NCI-H2171 (cell line): ENCODE measurements around the gene DCDC2C.

Experiments used
- DNase-seq: peaks from one replicate; lab custom pipeline; 2025; lab: John Stamatoyannopoulos, UW

DCDC2C gene

GRCh38 chr2:3743951-3744555 lies 40.7 kb downstream of the DCDC2C start:
- no peak for DNase-seq

GRCh38 chr2:3745920-3746319 lies 42.5 kb downstream of the DCDC2C start:
- DNase-seq, result no peak

DNA sequence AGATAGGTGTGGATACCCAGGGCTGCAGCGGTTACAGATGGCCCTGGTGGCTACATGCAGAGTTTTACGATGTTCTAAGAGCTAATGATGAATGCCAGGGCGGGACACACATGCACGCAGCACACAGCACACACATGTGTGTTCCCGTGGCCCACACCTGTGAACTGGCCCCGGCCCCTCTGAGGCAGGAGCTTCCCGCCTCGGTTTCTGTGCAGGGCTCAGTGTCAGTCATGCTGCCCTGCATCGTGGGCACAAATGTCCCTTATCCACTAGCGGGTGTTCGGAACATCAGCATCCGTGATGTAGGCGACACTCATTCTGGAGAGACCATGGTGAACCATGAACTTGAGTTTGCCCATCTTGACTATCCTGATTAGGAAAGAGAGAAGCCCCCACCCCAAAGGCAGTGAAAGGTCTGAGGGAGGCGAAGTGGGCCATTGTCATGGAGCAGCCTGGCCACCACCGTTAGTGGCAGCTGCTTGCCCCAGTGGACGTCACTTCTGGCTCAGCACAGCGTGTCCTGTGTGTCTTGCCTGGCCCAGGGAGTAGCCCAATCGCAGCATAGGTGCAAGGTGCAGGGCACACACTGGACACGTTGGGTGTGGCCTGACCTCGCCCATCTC lies 43.8 kb downstream of the DCDC2C start:
- DNase-seq, result no peak

DNA sequence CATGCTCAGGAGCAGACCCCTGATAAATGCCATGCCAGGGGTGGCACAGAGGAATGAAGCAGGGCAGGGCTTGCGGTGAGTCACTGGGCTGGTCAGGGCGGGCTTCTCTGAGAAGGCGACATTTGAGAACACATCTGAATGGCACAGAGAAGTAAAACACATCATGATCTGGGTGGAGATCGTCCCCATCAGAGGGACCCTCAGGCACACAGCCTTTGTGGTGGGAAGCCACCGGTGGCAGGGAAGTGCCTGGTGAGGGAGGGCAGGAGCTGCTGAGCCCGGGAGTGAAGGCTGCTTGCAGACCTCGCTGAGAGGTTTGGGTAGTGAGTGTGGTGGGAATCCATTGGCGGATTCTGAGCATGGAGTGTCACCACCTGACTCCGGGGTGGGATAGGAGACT lies 44.5 kb downstream of the DCDC2C start:
- no peak for DNase-seq

DNA sequence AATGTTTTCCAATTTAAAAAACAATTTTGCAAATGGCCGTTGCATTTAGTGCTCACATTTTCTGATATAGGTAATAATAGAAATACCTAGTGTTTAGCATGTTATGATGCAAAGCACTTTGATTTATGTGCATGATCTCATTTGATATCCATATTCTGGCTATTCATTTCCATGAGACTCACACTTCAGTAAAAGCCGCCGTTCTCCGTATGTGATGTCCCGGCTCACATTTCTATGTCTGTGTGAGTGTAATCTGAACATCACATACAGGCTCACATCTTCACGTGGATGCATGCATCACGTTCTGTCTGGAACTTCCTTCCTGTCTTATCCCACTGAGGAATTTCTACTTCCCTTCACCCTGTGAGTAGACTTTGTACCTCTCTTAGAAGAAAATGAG lies 45.8 kb downstream of the DCDC2C start:
- no peak for DNase-seq

GRCh38 chr2:3751251-3751650 lies 47.9 kb downstream of the DCDC2C start:
- no peak for DNase-seq

DNA sequence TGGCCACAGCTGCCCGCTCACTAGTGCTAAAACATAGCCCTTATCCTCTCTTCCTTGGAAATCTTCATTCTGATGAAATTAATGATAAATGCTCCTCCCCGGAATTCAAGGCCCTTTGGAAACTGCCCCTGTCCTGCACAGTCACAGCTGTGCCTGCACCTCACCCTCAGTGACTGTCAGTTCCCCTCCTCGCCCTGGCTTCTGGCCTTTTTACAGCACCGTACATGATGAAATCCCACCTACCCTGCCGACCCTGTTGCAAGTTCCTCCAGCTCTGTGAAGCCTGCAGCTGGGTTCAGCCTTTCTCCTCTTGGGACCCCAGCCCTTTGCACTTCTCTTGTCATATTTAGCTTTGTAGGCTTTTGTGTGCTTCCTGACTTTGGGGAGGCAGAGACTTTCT lies 48.4 kb downstream of the DCDC2C start:
- DNase-seq, result no peak

DNA sequence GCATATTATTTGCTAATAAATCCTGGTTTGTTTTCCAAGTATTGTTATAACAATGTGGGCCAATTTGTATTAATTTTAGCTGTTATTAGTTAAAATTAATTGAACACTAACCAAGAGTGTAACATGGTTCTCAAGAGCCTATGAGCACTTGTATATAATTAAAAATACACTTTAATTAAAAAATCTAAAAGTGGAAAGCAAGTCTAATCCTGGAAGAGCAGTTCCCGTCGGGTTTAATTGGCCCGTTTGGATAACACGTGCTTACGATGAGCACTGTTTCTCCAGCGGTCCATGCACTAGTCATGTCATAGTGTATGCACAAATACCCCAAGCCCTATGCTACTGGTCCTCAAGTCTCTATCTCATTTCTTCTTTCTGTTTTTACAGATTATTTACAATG lies 49.0 kb downstream of the DCDC2C start:
- DNase-seq, result no peak

- DNase-seq, result no peak
These were observed 50.2 kb downstream of the DCDC2C start for GRCh38 chr2:3753561-3753960.

GRCh38 chr2:3754280-3754679 lies 50.9 kb downstream of the DCDC2C start:
- DNase-seq, result no peak

DNA sequence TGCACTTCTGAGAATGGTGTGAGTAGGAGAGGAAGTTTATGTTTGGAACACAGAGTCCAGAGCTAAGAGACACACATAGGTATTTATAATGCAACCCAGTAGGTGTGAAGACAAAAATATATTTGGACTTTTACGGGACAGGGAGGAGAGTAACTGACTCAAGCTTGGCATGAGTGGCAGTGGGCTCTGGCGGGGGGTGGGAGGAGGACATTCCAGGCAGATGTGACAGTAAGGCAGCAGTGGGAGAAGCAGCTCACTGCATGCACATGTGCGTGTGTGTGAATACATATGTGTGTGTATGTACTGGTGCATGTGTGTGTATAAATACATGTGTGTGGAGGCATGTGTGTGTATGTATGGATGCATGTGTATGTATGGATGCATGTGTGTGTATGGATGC lies 51.4 kb downstream of the DCDC2C start:
- no peak for DNase-seq

- no peak for DNase-seq
These were observed 51.9 kb downstream of the DCDC2C start for GRCh38 chr2:3755277-3755676.

DNA sequence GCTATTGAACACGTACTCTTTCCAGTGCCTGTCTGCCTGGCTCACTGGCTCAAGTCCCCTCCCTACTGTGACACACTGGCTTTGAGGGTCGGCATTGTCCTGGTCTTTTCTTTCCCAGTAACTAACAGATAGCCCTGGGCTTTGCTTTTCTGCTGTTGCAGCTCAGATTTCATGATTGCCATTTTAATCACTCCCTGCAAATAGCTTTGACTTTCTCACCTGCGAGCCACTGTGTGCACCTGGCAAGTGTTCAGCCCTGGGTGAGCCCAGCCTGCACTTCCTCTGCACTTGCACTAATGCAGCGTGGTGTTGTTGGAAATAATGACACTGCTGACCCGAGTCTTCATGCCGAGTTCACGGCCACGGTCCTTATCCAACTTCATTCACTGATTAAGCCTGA lies 52.9 kb downstream of the DCDC2C start:
- DNase-seq, result no peak

- no peak for DNase-seq
These were observed 55.5 kb downstream of the DCDC2C start for GRCh38 chr2:3758906-3759305.

DNA sequence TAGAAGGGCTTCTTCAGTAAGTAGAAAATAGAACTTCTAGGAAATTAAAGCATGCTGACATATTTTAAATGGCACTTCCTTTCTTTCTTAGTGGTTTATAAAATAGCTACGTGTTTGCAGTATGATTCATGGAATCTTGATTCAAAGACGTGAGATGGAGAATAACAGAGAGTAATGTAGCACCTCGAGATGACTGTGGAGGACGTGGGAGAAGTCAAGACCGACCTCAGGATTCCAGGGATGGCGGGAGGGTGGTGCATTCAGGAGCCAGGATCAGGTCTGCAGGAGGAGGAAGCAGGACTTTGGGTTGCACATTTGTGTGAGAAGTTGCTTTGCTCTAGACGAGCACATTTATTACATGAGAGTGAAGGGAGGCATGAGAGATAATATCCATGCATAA lies 56.0 kb downstream of the DCDC2C start:
- DNase-seq, result no peak

GRCh38 chr2:3759761-3760160 lies 56.4 kb downstream of the DCDC2C start:
- no peak for DNase-seq

- no peak for DNase-seq
These were observed 57.9 kb downstream of the DCDC2C start for GRCh38 chr2:3761272-3761671.

- no peak for DNase-seq
These were observed 59.5 kb downstream of the DCDC2C start for GRCh38 chr2:3762771-3763447.

DNA sequence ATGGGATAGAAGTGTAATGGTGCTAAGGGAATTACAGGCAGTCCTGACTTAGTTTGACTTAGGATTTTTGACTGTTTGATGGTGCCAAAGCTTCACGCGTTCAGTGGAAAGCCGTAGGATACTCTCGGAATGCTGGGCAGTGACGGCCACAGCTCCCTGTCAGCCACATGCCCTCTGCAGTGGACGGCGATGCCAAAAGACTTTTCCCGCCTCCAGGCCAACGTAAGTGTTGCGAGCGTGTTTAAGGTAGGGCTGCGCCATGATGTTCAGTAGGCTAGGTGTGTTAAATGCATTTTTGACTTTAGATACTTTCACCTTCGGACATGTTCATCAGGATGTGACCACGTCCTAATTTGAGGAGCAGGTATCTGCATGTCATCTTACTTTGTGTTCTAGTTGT lies 63.4 kb downstream of the DCDC2C start:
- no peak for DNase-seq

DNA sequence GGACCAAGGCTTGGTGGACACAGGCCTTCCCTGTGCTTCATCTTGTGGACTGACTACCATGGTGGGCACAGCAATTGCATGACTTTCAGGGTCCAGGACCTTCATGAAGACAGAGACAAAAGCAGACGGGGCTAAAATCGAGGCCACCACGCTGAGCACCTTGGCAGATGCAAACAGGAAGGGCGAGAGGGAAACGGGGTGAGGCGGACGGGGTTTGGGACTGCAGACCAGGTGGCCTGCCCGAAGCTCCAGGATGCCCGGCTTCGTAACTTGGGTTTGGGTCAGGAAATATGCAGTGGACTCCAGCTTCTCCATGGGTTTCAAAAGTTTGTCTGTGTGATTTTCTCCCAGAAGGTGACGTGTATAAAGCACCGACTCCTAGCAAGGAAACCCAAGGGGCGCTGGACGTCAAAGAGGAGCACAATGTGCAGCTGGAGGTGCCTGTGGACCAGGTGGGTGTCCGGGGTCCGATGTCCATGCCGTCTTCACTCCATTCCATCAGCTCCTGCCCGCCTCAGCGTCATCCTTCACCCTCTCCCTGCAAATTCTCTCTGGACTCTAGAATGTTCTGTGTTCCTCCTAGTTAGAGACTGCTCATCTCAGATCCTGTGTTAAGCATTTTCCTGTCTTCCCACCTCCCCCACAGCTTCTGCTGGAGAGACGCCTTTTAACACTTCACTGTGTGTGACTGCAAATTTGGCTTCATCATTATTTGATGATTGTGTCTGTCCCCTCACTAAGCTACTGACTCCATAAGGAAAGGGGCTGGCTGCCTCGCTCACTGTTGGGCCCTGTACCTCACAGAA lies 65.8 kb downstream of the DCDC2C start:
- no peak for DNase-seq

- no peak for DNase-seq
These were observed 66.4 kb downstream of the DCDC2C start for GRCh38 chr2:3769766-3770165.

GRCh38 chr2:3770724-3771415 lies 67.5 kb downstream of the DCDC2C start:
- DNase-seq, result no peak
